Measurements from ENCODE around the gene SPP1. TPM values are rescaled to one million over a fixed set of nuclear protein-coding genes. Genes with fewer than 3 reads are reported as not detected.

Gene SPP1
- total RNA-seq, 2 donors from 2014 or later = 0.31 to 8.8 TPM

- H3K9ac ChIP-seq (ENCODE audit: extremely low read depth, low read length, poor library complexity, severe bottlenecking) = no peak overlapping the region
- H3K27ac ChIP-seq (ENCODE audit: low read depth, low read length) = no peak overlapping the region
- no peak overlapping the region for H3K4me3 ChIP-seq (ENCODE audit: low read length)
- Mint-ChIP-seq H3K9me3 (peaks cover 2% of the 10 kb centered on the region), H3K4me1 (peaks cover 2% of the 10 kb centered on the region), H3K36me3 (ENCODE audit: low read depth) (no peaks in the 10 kb centered on the region), H3K27ac (no peak overlapping the region), H3K4me3 (no peak overlapping the region), H3K27me3 (ENCODE audit: insufficient read depth) (peaks cover 4% of the 10 kb centered on the region)
- 90 to 92% methylated on average over 3 to 5 of the region's 5 CpGs for WGBS, 2 experiments (ENCODE audit: insufficient coverage in 1 of 2, insufficient read length in 1 of 2)
- H3K27me3 ChIP-seq (ENCODE audit: control insufficient read depth, insufficient read depth, low read length, poor library complexity, severe bottlenecking) = no peaks in the 10 kb centered on the region
- H3K9me3 ChIP-seq (ENCODE audit: control insufficient read depth, low read length) = no peaks in the 10 kb centered on the region
- DNase-seq = no peak
- TF ChIP-seq, protein P1, sequence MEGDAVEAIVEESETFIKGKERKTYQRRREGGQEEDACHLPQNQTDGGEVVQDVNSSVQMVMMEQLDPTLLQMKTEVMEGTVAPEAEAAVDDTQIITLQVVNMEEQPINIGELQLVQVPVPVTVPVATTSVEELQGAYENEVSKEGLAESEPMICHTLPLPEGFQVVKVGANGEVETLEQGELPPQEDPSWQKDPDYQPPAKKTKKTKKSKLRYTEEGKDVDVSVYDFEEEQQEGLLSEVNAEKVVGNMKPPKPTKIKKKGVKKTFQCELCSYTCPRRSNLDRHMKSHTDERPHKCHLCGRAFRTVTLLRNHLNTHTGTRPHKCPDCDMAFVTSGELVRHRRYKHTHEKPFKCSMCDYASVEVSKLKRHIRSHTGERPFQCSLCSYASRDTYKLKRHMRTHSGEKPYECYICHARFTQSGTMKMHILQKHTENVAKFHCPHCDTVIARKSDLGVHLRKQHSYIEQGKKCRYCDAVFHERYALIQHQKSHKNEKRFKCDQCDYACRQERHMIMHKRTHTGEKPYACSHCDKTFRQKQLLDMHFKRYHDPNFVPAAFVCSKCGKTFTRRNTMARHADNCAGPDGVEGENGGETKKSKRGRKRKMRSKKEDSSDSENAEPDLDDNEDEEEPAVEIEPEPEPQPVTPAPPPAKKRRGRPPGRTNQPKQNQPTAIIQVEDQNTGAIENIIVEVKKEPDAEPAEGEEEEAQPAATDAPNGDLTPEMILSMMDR (conservative IDR thresholded peaks at IDR 0.05) = no peak
- H3K36me3 ChIP-seq (ENCODE audit: control insufficient read depth, insufficient read depth, low read length) = no peaks in the 10 kb centered on the region
- no peaks in the 10 kb centered on the region for H3K4me1 ChIP-seq (ENCODE audit: control insufficient read depth, insufficient read depth, low read length)
Observed at GRCh38 chr4:87962398-87963146, 12.9 kb upstream of the SPP1 start.

DNA sequence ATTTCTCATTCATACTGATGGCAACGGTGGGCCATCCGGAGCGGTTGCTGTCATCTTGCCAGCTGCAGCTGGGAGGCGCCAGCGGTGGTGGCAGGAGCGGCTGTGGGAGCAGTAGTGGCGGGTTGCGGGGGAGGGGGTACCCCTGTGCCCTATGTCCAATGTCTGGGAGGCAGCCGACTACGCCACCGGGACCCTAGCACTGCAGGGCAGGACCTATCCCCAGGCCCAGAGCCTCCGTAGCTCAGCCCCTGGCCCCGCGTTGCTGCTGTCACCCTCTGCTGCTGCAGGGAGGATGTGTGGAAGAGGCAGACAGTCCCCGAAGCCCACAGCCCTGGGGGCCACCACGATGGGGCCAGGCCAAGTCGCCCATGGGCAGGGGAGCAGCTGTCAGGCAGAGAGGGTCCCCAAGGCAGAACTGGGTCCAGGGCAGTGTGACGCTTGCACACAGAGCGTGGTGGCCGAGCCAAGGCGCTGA, 10.0 kb upstream of the SPP1 start:
- H3K4me3 ChIP-seq (ENCODE audit: low read length) = no peak overlapping the region
- H3K27me3 ChIP-seq (ENCODE audit: control insufficient read depth, insufficient read depth, low read length, poor library complexity, severe bottlenecking) = no peaks in the 10 kb centered on the region
- no peak overlapping the region for H3K9ac ChIP-seq (ENCODE audit: extremely low read depth, low read length, poor library complexity, severe bottlenecking)
- peaks cover 2% of the 10 kb centered on the region for H3K9me3 Mint-ChIP-seq
- no peak overlapping the region for H3K4me3 Mint-ChIP-seq
- no peaks in the 10 kb centered on the region for H3K4me1 Mint-ChIP-seq
- H3K4me1 ChIP-seq (ENCODE audit: control insufficient read depth, insufficient read depth, low read length) = no peaks in the 10 kb centered on the region
- no peaks in the 10 kb centered on the region for H3K9me3 ChIP-seq (ENCODE audit: control insufficient read depth, low read length)
- DNase-seq = peak; percentile 72
- WGBS, 2 experiments (ENCODE audit: insufficient coverage in 1 of 2, insufficient read length in 1 of 2) = 91 to 100% methylated on average over 13 to 21 of the region's 21 CpGs
- H3K36me3 Mint-ChIP-seq (ENCODE audit: low read depth) = no peaks in the 10 kb centered on the region
- H3K27ac Mint-ChIP-seq = no peak overlapping the region
- no peaks in the 10 kb centered on the region for H3K36me3 ChIP-seq (ENCODE audit: control insufficient read depth, insufficient read depth, low read length)
- no peak overlapping the region for H3K27ac ChIP-seq (ENCODE audit: low read depth, low read length)
- TF ChIP-seq, protein P1 (conservative IDR thresholded peaks at IDR 0.05) = peak; percentile 50
- H3K27me3 Mint-ChIP-seq (ENCODE audit: insufficient read depth) = peaks cover 4% of the 10 kb centered on the region

DNA sequence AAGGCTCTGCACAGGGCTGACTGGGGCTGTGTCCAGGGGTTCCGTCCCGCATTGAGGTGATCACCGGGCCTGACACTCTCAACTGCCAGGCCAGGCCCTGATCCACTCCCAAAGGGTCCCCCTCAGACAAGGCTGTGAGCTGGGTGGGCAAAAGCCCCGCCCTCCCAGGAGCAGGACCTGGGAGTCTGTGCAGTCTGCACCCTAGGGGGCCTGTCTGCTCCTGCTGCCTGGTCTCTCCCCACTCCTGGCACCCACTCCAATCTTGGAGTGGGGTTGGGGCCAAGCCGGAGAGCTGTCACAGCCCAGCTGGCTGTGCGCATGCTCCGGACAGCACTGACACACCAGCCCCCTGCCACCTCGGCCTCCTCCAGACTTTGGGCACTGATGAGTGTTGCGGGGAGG, 9.4 kb upstream of the SPP1 start:
- TF ChIP-seq, protein P1 (conservative IDR thresholded peaks at IDR 0.05) = no peak
- 94% methylated on average over 9 of the region's 9 CpGs; no CpG with 5 or more reads in 1 of the 2 experiments for WGBS, 2 experiments (ENCODE audit: insufficient coverage in 1 of 2, insufficient read length in 1 of 2)
- no peak for DNase-seq

More for the DNA sequence above, 9.4 kb upstream of the SPP1 start:
- no peaks in the 10 kb centered on the region for H3K36me3 ChIP-seq (ENCODE audit: control insufficient read depth, insufficient read depth, low read length)
- H3K9me3 ChIP-seq (ENCODE audit: control insufficient read depth, low read length) = no peaks in the 10 kb centered on the region
- H3K9ac ChIP-seq (ENCODE audit: extremely low read depth, low read length, poor library complexity, severe bottlenecking) = no peak overlapping the region
- Mint-ChIP-seq H3K4me1 (no peaks in the 10 kb centered on the region), H3K27me3 (ENCODE audit: insufficient read depth) (peaks cover 4% of the 10 kb centered on the region), H3K27ac (no peak overlapping the region), H3K36me3 (ENCODE audit: low read depth) (no peaks in the 10 kb centered on the region), H3K4me3 (no peak overlapping the region), H3K9me3 (peaks cover 2% of the 10 kb centered on the region)
- H3K27me3 ChIP-seq (ENCODE audit: control insufficient read depth, insufficient read depth, low read length, poor library complexity, severe bottlenecking) = no peaks in the 10 kb centered on the region
- H3K27ac ChIP-seq (ENCODE audit: low read depth, low read length) = no peak overlapping the region
- H3K4me1 ChIP-seq (ENCODE audit: control insufficient read depth, insufficient read depth, low read length) = no peaks in the 10 kb centered on the region
- H3K4me3 ChIP-seq (ENCODE audit: low read length) = no peak overlapping the region

Measured in endodermal cell (in vitro differentiated cells).